ENCODE data around the gene PTCHD1.

Gene PTCHD1

GRCh38 chrX:23356189-23356588 is 21.5 kb downstream of the PTCHD1 start:
- DNase-seq = no peak

- no peak for DNase-seq
These were observed 29.8 kb downstream of the PTCHD1 start for GRCh38 chrX:23364416-23364815.

- DNase-seq = no peak
These were observed 30.9 kb downstream of the PTCHD1 start for GRCh38 chrX:23365541-23365940.

GRCh38 chrX:23366914-23367313 is 32.3 kb downstream of the PTCHD1 start:
- DNase-seq = no peak

- no peak for DNase-seq
These were observed 34.4 kb downstream of the PTCHD1 start for GRCh38 chrX:23369027-23369426.

GRCh38 chrX:23372220-23372902 is 37.7 kb downstream of the PTCHD1 start:
- no peak for DNase-seq

- peak in 1 of 2 donors; percentile 2 for DNase-seq
These were observed 38.6 kb downstream of the PTCHD1 start for GRCh38 chrX:23373129-23373804.

- DNase-seq = no peak
These were observed 39.6 kb downstream of the PTCHD1 start for GRCh38 chrX:23374291-23374690.

- no peak for DNase-seq
These were observed 41.9 kb downstream of the PTCHD1 start for GRCh38 chrX:23376581-23376980.

GRCh38 chrX:23380581-23380980 is 45.9 kb downstream of the PTCHD1 start:
- no peak for DNase-seq

GRCh38 chrX:23381099-23382087 is 46.7 kb downstream of the PTCHD1 start:
- no peak for DNase-seq

GRCh38 chrX:23382572-23382971 is 47.9 kb downstream of the PTCHD1 start:
- no peak for DNase-seq

- no peak for DNase-seq
These were observed 48.8 kb downstream of the PTCHD1 start for GRCh38 chrX:23383411-23383810.

- no peak for DNase-seq
These were observed 50.6 kb downstream of the PTCHD1 start for GRCh38 chrX:23385242-23385641.

GRCh38 chrX:23386260-23386659 is 51.6 kb downstream of the PTCHD1 start:
- no peak for DNase-seq

GRCh38 chrX:23386726-23387125 is 52.1 kb downstream of the PTCHD1 start:
- no peak for DNase-seq

- DNase-seq = no peak
These were observed 53.0 kb downstream of the PTCHD1 start for GRCh38 chrX:23387550-23388184.

GRCh38 chrX:23389196-23389792 is 54.6 kb downstream of the PTCHD1 start:
- DNase-seq = no peak

- DNase-seq = no peak
These were observed 56.3 kb downstream of the PTCHD1 start for GRCh38 chrX:23390979-23391378.

- DNase-seq = no peak
These were observed 57.5 kb downstream of the PTCHD1 start for GRCh38 chrX:23392195-23392594.

GRCh38 chrX:23394421-23394820 is 59.8 kb downstream of the PTCHD1 start:
- no peak for DNase-seq

GRCh38 chrX:23396263-23396662 is 61.6 kb downstream of the PTCHD1 start:
- DNase-seq = no peak
